Measurements from ENCODE around the gene DEUP1. TPM values are rescaled to one million over a fixed set of nuclear protein-coding genes. Genes with fewer than 3 reads are reported as not detected.

The DEUP1 gene
- total and polyA plus RNA-seq, 9 of the 15 experiments (the other 6 are each of a cell fraction or from before 2014, with no cell fraction given) = 1.4 to 10.9 (median 9.3) TPM

DNA sequence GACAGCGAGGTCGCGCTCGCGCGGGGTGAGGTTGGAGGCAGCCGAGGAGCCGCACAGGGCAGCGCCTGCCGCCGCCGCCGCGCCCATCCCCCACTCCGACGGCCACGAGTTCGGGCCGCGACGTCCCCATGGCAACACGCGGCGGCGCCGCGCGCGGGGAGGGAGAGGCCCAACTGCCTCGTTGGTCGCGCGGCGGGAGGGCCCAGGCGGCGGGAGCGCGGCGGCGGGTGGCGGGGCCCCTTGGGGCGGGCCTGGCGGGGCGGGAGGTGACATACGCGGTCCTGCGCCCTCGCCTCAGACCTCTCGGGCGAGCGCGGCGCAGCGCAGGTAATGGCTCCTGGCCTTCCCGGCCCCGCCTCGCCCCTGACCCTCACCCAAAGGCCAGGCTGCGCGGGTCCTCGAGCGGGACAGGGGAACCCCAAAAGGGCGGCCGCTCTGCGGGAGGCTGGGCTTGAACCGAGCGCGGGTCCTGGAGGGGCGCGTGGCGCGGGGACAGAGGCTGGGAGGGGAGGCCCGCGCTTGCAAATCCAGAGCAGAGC lies at the start of gene DEUP1 (continued):
- peak; percentile 87 for TF ChIP-seq RBFOX2 (IDR thresholded peaks at IDR 0.05; ENCODE audit: low read depth, low read length)
- TF ChIP-seq, protein P1, sequence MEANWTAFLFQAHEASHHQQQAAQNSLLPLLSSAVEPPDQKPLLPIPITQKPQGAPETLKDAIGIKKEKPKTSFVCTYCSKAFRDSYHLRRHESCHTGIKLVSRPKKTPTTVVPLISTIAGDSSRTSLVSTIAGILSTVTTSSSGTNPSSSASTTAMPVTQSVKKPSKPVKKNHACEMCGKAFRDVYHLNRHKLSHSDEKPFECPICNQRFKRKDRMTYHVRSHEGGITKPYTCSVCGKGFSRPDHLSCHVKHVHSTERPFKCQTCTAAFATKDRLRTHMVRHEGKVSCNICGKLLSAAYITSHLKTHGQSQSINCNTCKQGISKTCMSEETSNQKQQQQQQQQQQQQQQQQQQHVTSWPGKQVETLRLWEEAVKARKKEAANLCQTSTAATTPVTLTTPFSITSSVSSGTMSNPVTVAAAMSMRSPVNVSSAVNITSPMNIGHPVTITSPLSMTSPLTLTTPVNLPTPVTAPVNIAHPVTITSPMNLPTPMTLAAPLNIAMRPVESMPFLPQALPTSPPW (CRISPR knock-in tag; IDR thresholded peaks at IDR 0.05) = peak; percentile 80
- TF ChIP-seq MAZ (CRISPR knock-in tag; conservative IDR thresholded peaks at IDR 0.05 in 1 of 2, IDR thresholded peaks at IDR 0.05 in 1 of 2) = peak; percentile 14 to 78; a peak in 3 of 4 replicates
- no peak; the same call in 1 of the 2 replicates for TF ChIP-seq PML (IDR thresholded peaks at IDR 0.05; ENCODE audit: low read length)
- peak; percentile 36; the same call in 1 of the 2 replicates for TF ChIP-seq NFRKB (IDR thresholded peaks at IDR 0.05; ENCODE audit: low read depth)
- TF ChIP-seq ZBTB7A (IDR thresholded peaks at IDR 0.05; ENCODE audit: borderline replicate concordance, control insufficient read depth, low read depth, low read length) = no peak
- no peak for TF ChIP-seq NR2F6 (CRISPR knock-in tag; IDR thresholded peaks at IDR 0.05)
- TF ChIP-seq, protein P2, sequence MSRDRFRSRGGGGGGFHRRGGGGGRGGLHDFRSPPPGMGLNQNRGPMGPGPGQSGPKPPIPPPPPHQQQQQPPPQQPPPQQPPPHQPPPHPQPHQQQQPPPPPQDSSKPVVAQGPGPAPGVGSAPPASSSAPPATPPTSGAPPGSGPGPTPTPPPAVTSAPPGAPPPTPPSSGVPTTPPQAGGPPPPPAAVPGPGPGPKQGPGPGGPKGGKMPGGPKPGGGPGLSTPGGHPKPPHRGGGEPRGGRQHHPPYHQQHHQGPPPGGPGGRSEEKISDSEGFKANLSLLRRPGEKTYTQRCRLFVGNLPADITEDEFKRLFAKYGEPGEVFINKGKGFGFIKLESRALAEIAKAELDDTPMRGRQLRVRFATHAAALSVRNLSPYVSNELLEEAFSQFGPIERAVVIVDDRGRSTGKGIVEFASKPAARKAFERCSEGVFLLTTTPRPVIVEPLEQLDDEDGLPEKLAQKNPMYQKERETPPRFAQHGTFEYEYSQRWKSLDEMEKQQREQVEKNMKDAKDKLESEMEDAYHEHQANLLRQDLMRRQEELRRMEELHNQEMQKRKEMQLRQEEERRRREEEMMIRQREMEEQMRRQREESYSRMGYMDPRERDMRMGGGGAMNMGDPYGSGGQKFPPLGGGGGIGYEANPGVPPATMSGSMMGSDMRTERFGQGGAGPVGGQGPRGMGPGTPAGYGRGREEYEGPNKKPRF (IDR thresholded peaks at IDR 0.05; ENCODE audit: low read depth, low read length) = no peak
- 0 out of 2 replicates have a peak, but pooled peaks have one; percentile 32 for TF ChIP-seq CREB1 (IDR thresholded peaks at IDR 0.05)
- TF ChIP-seq CREB1 (CRISPR knock-in tag; IDR thresholded peaks at IDR 0.05) = peak; percentile 54
- TF ChIP-seq, protein P3, sequence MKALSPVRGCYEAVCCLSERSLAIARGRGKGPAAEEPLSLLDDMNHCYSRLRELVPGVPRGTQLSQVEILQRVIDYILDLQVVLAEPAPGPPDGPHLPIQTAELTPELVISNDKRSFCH (CRISPR knock-in tag; IDR thresholded peaks at IDR 0.05) = no peak
- TF ChIP-seq, protein P3 (tag; IDR thresholded peaks at IDR 0.05) = no peak
- 0 out of 2 replicates have a peak, but pooled peaks have one; percentile 41 for TF ChIP-seq ZNF584 (CRISPR knock-in tag; IDR thresholded peaks at IDR 0.05; ENCODE audit: low read depth)
- TF ChIP-seq MYC (IDR thresholded peaks at IDR 0.05; ENCODE audit: low read depth, low read length) = peak; percentile 90
- no peak for TF ChIP-seq MYC (CRISPR knock-in tag; IDR thresholded peaks at IDR 0.05; ENCODE audit: borderline replicate concordance, low read depth)
- no peak for TF ChIP-seq ZNF217 (CRISPR knock-in tag; IDR thresholded peaks at IDR 0.05)
- TF ChIP-seq NELFE (IDR thresholded peaks at IDR 0.05; ENCODE audit: insufficient read depth, insufficient read length) = no peak
- peak; percentile 63; the same call in 1 of the 2 replicates for TF ChIP-seq NCOA6 (IDR thresholded peaks at IDR 0.05)
- peak; percentile 98 for TF ChIP-seq CXXC5 (CRISPR knock-in tag; IDR thresholded peaks at IDR 0.05)
- peak; percentile 60; the same call in 1 of the 2 replicates for TF ChIP-seq RB1 (IDR thresholded peaks at IDR 0.05; ENCODE audit: low read depth)
- no peak for TF ChIP-seq MAFF (IDR thresholded peaks at IDR 0.05; ENCODE audit: low read length)
- TF ChIP-seq, protein P4, sequence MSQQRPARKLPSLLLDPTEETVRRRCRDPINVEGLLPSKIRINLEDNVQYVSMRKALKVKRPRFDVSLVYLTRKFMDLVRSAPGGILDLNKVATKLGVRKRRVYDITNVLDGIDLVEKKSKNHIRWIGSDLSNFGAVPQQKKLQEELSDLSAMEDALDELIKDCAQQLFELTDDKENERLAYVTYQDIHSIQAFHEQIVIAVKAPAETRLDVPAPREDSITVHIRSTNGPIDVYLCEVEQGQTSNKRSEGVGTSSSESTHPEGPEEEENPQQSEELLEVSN (IDR thresholded peaks at IDR 0.05; ENCODE audit: borderline replicate concordance in 1 of 2, extremely low read depth in 1 of 2, insufficient read depth in 1 of 2, insufficient read length in 1 of 2, low read depth in 1 of 2, low read length in 1 of 2, poor library complexity in 1 of 2, severe bottlenecking in 1 of 2) = peak; percentile 84 to 96
- 0 out of 2 replicates have a peak, but pooled peaks have one; percentile 35 for TF ChIP-seq ZNF253 (CRISPR knock-in tag; conservative IDR thresholded peaks at IDR 0.05)
- no peak for TF ChIP-seq NR4A1 (CRISPR knock-in tag; IDR thresholded peaks at IDR 0.05)
- no peak for TF ChIP-seq NR4A1 (tag; IDR thresholded peaks at IDR 0.05)
